ENCODE data around the gene KDF1. TPM values are rescaled to one million over a fixed set of nuclear protein-coding genes. Genes with fewer than 3 reads are reported as not detected.
A peak's percentile ranks its signal among the peaks of the same experiment; 100 is the strongest.

Gene KDF1
- total RNA-seq, 3 donors from 2014 or later: 10.1 to 27.0 (median 20.4) TPM

- intact Hi-C loops (cut with DNase I, micrococcal nuclease): no loop called here
- no peak for TF ChIP-seq CTCF (IDR thresholded peaks at IDR 0.05)
- Histone ChIP-seq H3K4me1 (ENCODE audit: low read depth) (peaks cover 12% of the 10 kb centered on the region), H3K36me3 (ENCODE audit: low read depth) (no peaks in the 10 kb centered on the region), H3K4me3 (peak overlapping the region; percentile 75), H3K9me3 (no peaks in the 10 kb centered on the region)
- DNase-seq (peak in 1 of 3 donors; percentile 43), ATAC-seq (no peak)
Observed at GRCh38 chr1:26959270-26959669, 998 bp downstream of the KDF1 start.

DNA sequence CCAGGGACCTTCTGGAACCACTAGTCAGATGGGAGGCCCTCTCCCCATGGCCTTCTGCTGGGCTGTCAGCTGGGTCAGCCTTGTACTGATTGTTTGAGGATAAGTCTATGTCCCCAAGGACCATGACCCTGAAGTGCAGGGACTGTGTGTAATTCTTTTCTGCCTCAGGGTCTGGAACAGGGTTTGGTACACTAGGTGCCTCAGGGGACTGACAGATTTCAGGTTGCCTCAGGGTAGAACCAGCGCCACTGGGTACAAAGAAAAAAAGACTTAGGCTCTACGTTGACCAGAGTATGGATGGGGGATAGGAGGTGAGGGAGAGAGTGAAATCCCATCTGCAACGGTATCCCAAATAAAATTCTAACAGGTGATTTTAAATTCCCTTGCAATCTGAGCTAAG lies 3.0 kb downstream of the KDF1 start:
- ATAC-seq: no peak
- Histone ChIP-seq H3K9me3 (no peaks in the 10 kb centered on the region), H3K4me1 (ENCODE audit: low read depth) (peaks cover 12% of the 10 kb centered on the region), H3K4me3 (no peak overlapping the region), H3K36me3 (ENCODE audit: low read depth) (no peaks in the 10 kb centered on the region)
- intact Hi-C loops (cut with DNase I, micrococcal nuclease): no loop called here
- TF ChIP-seq CTCF (IDR thresholded peaks at IDR 0.05): no peak
- no peak for DNase-seq

DNA sequence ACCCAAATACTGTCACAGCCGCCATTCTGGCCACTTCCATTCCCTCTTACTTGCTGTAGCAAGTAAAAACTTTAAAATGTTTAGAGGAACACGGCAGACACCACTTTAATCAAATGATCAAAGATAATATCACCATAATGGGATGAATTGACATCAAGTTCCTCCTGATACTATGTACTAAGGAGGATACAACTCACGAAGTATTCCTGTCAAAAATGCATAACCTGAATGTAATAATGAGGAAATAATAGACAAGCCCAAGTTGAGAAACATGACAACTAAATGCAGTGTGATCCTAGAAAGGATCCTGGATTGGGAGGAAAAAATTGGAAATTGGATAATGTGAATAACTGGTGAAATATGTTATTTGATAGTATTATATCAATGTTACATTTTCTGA lies 3.9 kb downstream of the KDF1 start:
- TF ChIP-seq CTCF (IDR thresholded peaks at IDR 0.05): no peak
- no peak for DNase-seq
- Histone ChIP-seq H3K4me1 (ENCODE audit: low read depth) (peaks cover 12% of the 10 kb centered on the region), H3K9me3 (no peaks in the 10 kb centered on the region), H3K4me3 (no peak overlapping the region), H3K36me3 (ENCODE audit: low read depth) (no peaks in the 10 kb centered on the region)
- ATAC-seq: no peak
- intact Hi-C loops (cut with DNase I, micrococcal nuclease): no loop called here

DNA sequence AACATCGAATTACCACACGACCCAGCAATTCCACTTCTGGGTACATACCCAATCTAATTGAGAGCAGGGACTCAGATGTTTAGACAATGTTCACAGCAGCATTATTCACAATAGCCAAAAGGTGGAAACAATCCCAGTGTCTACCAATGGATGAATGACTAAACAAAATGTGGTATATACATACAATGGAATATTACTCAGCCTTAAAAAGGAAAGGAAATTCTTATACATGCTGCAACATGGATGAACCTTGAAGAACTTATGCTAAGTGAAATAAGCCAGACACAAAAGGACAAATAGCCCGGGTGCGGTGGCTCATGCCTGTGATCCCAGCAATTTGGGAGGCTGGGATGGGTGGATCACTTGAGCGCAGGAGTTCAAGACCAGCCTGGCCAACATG lies 6.9 kb downstream of the KDF1 start:
- H3K4me3 ChIP-seq: no peak overlapping the region

DNA sequence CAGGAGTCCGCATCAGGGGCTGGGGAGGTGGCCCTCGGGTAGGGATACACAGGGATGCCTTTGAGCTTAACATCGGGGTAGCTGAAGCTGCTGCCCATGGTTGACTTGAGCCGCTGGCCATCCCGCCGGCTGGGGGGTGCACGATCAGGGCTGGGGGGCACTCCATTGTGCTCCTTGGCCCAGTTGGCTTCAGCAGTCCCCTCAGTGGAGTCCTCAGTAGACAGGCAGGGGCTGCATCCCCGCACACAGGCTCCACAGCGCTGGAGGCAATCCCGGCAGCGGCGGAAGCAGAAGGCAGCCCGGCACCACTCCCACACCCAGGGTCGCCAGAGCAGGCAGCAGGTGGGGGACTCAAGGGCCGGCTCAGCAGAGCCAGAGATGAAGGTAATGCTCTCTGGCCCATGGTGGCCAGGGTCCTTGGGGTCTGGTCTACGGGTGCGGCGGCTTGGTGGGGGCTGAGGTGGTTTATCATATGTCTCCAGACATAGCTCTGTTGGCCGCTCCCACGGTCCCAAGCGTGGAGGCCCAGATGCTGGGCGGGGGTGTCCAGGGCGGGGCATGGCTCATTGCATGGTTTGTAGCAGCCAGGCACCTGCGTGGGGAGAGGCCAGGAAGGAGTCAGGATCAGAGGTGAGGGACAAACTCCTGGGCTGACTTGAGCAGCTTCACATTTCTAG lies 8.3 kb downstream of the KDF1 start:
- DNase-seq: peak in 2 of 3 donors; percentile 52
- intact Hi-C loops (cut with DNase I, micrococcal nuclease): no loop called here
- Histone ChIP-seq H3K36me3 (ENCODE audit: low read depth) (no peaks in the 10 kb centered on the region), H3K9me3 (no peaks in the 10 kb centered on the region), H3K4me3 (no peak overlapping the region), H3K4me1 (ENCODE audit: low read depth) (no peaks in the 10 kb centered on the region)
- peak; percentile 46 for ATAC-seq
- no peak for TF ChIP-seq CTCF (IDR thresholded peaks at IDR 0.05)

More for the DNA sequence above, 6.9 kb downstream of the KDF1 start:
- ATAC-seq: no peak
- intact Hi-C loops (cut with DNase I, micrococcal nuclease): no loop called here
- no peaks in the 10 kb centered on the region for H3K9me3 ChIP-seq
- TF ChIP-seq CTCF (IDR thresholded peaks at IDR 0.05): no peak
- H3K36me3 ChIP-seq (ENCODE audit: low read depth): no peaks in the 10 kb centered on the region
- peak in 1 of 3 donors; percentile 3 for DNase-seq
- no peaks in the 10 kb centered on the region for H3K4me1 ChIP-seq (ENCODE audit: low read depth)

Data from mucosa of descending colon (tissue), 3 donors.